Measurements from ENCODE around the gene SMIM32.

The SMIM32 gene

DNA sequence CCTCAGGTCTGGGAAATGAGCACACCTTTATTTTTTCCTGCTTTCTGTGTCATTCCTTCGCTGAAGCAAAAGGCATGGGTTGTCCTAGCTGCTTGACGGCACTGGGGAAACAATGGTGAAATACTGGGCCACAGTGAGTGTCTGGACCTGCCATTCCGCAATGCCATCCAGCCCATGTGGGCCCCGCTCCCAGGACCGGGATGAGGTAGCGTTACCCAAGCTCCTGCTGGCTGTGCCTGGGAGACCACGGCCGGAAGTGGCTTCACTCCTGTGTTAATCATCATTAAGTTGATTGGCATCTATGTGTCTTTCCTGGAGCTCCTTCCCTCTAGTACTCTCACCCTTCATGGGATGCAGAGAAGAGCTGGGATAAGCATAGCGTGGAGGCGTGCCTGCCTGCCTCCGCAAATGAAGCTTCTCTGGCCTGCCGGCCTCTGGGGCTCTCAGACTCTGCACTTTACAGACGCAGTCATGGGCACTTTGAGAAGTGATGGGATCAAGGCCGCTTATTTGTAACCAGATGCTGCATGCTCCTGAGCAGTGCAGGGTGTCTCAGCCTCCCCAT, 16.5 kb upstream of the SMIM32 start:
- Histone ChIP-seq H3K36me3 (replicated peaks; ENCODE audit: insufficient read depth, low read length) (no peaks in the 10 kb centered on the region), H3K79me2 (ENCODE audit: low read length) (no peaks in the 10 kb centered on the region), H3K4me3 (ENCODE audit: low read length) (no peak overlapping the region), H3K4me1 (ENCODE audit: low read length) (no peaks in the 10 kb centered on the region), H3K9ac (ENCODE audit: low read length) (no peak overlapping the region), H3K27ac (ENCODE audit: low read length) (no peak overlapping the region), H3K9me3 (replicated peaks; ENCODE audit: insufficient read depth, low read length) (no peaks in the 10 kb centered on the region), H2AFZ (ENCODE audit: low read length) (no peak overlapping the region), H4K20me1 (ENCODE audit: insufficient read depth, low read length) (no peaks in the 10 kb centered on the region), H3F3A (ENCODE audit: insufficient read depth, low read length) (no peaks in the 10 kb centered on the region), H3K9me2 (replicated peaks; ENCODE audit: insufficient read depth, low read length) (no peaks in the 10 kb centered on the region), H3K27me3 (replicated peaks; ENCODE audit: insufficient read depth, low read length) (no peaks in the 10 kb centered on the region), H3K4me2 (ENCODE audit: low read depth, low read length) (no peak overlapping the region)
- no peak for DNase-seq
- TF ChIP-seq, protein P1, sequence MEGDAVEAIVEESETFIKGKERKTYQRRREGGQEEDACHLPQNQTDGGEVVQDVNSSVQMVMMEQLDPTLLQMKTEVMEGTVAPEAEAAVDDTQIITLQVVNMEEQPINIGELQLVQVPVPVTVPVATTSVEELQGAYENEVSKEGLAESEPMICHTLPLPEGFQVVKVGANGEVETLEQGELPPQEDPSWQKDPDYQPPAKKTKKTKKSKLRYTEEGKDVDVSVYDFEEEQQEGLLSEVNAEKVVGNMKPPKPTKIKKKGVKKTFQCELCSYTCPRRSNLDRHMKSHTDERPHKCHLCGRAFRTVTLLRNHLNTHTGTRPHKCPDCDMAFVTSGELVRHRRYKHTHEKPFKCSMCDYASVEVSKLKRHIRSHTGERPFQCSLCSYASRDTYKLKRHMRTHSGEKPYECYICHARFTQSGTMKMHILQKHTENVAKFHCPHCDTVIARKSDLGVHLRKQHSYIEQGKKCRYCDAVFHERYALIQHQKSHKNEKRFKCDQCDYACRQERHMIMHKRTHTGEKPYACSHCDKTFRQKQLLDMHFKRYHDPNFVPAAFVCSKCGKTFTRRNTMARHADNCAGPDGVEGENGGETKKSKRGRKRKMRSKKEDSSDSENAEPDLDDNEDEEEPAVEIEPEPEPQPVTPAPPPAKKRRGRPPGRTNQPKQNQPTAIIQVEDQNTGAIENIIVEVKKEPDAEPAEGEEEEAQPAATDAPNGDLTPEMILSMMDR (IDR thresholded peaks at IDR 0.05; ENCODE audit: low read length), result no peak
- TF ChIP-seq EZH2 (optimal IDR thresholded peaks at IDR 0.05; ENCODE audit: low read depth, low read length) (no peak), EZH2phosphoT487 (IDR thresholded peaks at IDR 0.05; ENCODE audit: low read length) (no peak)

GRCh38 chr5:136208916-136209315, 16.0 kb upstream of the SMIM32 start:
- no peak overlapping the region for H3K4me3 ChIP-seq (ENCODE audit: low read length)
- H3K9me2 ChIP-seq (replicated peaks; ENCODE audit: insufficient read depth, low read length), result no peaks in the 10 kb centered on the region
- no peaks in the 10 kb centered on the region for H3K27me3 ChIP-seq (replicated peaks; ENCODE audit: insufficient read depth, low read length)
- no peak overlapping the region for H3K4me2 ChIP-seq (ENCODE audit: low read depth, low read length)
- TF ChIP-seq EZH2 (optimal IDR thresholded peaks at IDR 0.05; ENCODE audit: low read depth, low read length) (no peak), EZH2phosphoT487 (IDR thresholded peaks at IDR 0.05; ENCODE audit: low read length) (no peak)
- TF ChIP-seq, protein P1 (IDR thresholded peaks at IDR 0.05; ENCODE audit: low read length), result no peak
- H4K20me1 ChIP-seq (ENCODE audit: insufficient read depth, low read length), result no peaks in the 10 kb centered on the region
- H3K27ac ChIP-seq (ENCODE audit: low read length), result no peak overlapping the region
- H3F3A ChIP-seq (ENCODE audit: insufficient read depth, low read length), result no peaks in the 10 kb centered on the region
- no peaks in the 10 kb centered on the region for H3K79me2 ChIP-seq (ENCODE audit: low read length)
- H3K36me3 ChIP-seq (replicated peaks; ENCODE audit: insufficient read depth, low read length), result no peaks in the 10 kb centered on the region
- H3K4me1 ChIP-seq (ENCODE audit: low read length), result no peaks in the 10 kb centered on the region
- H3K9me3 ChIP-seq (replicated peaks; ENCODE audit: insufficient read depth, low read length), result no peaks in the 10 kb centered on the region
- DNase-seq, result no peak
- no peak overlapping the region for H3K9ac ChIP-seq (ENCODE audit: low read length)
- no peak overlapping the region for H2AFZ ChIP-seq (ENCODE audit: low read length)

DNA sequence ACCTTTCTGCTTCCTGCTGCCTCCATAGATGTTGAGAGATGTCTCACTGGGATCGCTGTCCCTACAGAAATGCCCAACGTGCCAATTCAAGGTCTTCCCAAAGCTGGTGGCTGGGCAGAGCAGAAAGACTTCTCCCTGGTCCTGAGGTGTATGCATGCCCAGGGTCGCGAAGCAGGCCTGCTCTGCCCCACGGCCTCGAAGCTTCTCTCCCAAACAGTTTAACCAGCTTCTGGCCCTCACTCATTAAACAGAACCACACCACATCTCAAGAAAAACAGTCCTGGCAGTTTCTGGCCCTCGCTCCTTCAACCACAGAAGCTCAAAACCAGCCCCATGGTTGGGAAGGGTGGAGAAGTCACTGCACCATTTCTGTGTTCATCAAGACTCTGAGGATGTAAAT, 14.7 kb upstream of the SMIM32 start:
- H3K36me3 ChIP-seq (replicated peaks; ENCODE audit: insufficient read depth, low read length), result no peaks in the 10 kb centered on the region
- H3K4me2 ChIP-seq (ENCODE audit: low read depth, low read length), result no peak overlapping the region
- no peak overlapping the region for H3K4me3 ChIP-seq (ENCODE audit: low read length)
- H3K27ac ChIP-seq (ENCODE audit: low read length), result no peak overlapping the region
- no peaks in the 10 kb centered on the region for H4K20me1 ChIP-seq (ENCODE audit: insufficient read depth, low read length)
- H3K79me2 ChIP-seq (ENCODE audit: low read length), result no peaks in the 10 kb centered on the region
- no peak overlapping the region for H2AFZ ChIP-seq (ENCODE audit: low read length)
- no peak for DNase-seq
- H3K9ac ChIP-seq (ENCODE audit: low read length), result no peak overlapping the region
- H3K27me3 ChIP-seq (replicated peaks; ENCODE audit: insufficient read depth, low read length), result no peaks in the 10 kb centered on the region
- H3K9me3 ChIP-seq (replicated peaks; ENCODE audit: insufficient read depth, low read length), result no peaks in the 10 kb centered on the region
- H3K4me1 ChIP-seq (ENCODE audit: low read length), result no peaks in the 10 kb centered on the region
- no peak for TF ChIP-seq EZH2phosphoT487 (IDR thresholded peaks at IDR 0.05; ENCODE audit: low read length)
- no peak for TF ChIP-seq EZH2 (optimal IDR thresholded peaks at IDR 0.05; ENCODE audit: low read depth, low read length)
- TF ChIP-seq, protein P1 (IDR thresholded peaks at IDR 0.05; ENCODE audit: low read length), result no peak
- H3F3A ChIP-seq (ENCODE audit: insufficient read depth, low read length), result no peaks in the 10 kb centered on the region
- H3K9me2 ChIP-seq (replicated peaks; ENCODE audit: insufficient read depth, low read length), result no peaks in the 10 kb centered on the region
